Smooth muscle cell (in vitro differentiated cells): Measurements from ENCODE around the gene HNRNPAB. TPM values are rescaled to one million over a fixed set of nuclear protein-coding genes. Genes with fewer than 3 reads are reported as not detected.

ENCODE experiments used
- DNase-seq: peaks from one replicate; lab custom pipeline; 2025; ENCODE audit not compliant: unreplicated experiment; lab: John Stamatoyannopoulos, UW
- H2AFZ ChIP-seq: fragments of 200-600 bp; sonication (generic); 2 replicates; pipeline ENCODE4 v1.6.0; 2016; ENCODE audit warnings: antibody characterized with exemption, low read depth, mild to moderate bottlenecking
- H3F3A ChIP-seq: fragments of 200-600 bp; sonication (generic); 2 replicates; pipeline ENCODE4 v1.6.0; 2017; ENCODE audit warnings: antibody characterized with exemption, low read depth
- H3K27ac ChIP-seq: fragments of 200-600 bp; sonication (generic); 2 replicates; pipeline ENCODE4 v1.5.1; 2016; ENCODE audit warnings: low read depth, mild to moderate bottlenecking
- H3K27me3 ChIP-seq: fragments of 200-600 bp; sonication (generic); 2 replicates; pipeline ENCODE4 v1.6.1; 2016; ENCODE audit warnings: low read depth, mild to moderate bottlenecking
- H3K36me3 ChIP-seq: fragments of 200-600 bp; sonication (generic); 2 replicates; pipeline ENCODE4 v1.5.1; 2016; ENCODE audit warnings: low read depth
- H3K4me1 ChIP-seq: fragments of 200-600 bp; sonication (generic); 2 replicates; pipeline ENCODE4 v1.5.1; 2016; ENCODE audit warnings: low read depth
- H3K4me2 ChIP-seq: fragments of 200-600 bp; sonication (generic); 2 replicates; pipeline ENCODE4 v1.6.0; 2016; ENCODE audit warnings: mild to moderate bottlenecking
- H3K4me3 ChIP-seq: fragments of 200-600 bp; sonication (generic); 2 replicates; pipeline ENCODE4 v1.5.1; 2016; ENCODE audit warnings: mild to moderate bottlenecking
- H3K79me2 ChIP-seq: fragments of 200-600 bp; sonication (generic); 2 replicates; pipeline ENCODE4 v1.6.0; 2016; ENCODE audit warnings: low read depth, mild to moderate bottlenecking
- H3K9ac ChIP-seq: fragments of 200-600 bp; sonication (generic); 2 replicates; pipeline ENCODE4 v1.6.0; 2016; ENCODE audit warnings: low read depth
- H3K9me3 ChIP-seq: fragments of 200-600 bp; sonication (generic); replicated peaks from 2 replicates; pipeline ENCODE4 v1.5.1; 2016; ENCODE audit warnings: low read depth
- H4K20me1 ChIP-seq: fragments of 200-600 bp; sonication (generic); 2 replicates; pipeline ENCODE4 v1.6.0; 2016; ENCODE audit warnings: low read depth
- WGBS: methylation state at CpG from one replicate; pipeline ENCODE4 v1.1.7; 2016; ENCODE audit warnings: low lambda C conversion rate; 5-methylcytosine and 5-hydroxymethylcytosine counted together
- polyA plus RNA-seq: library from polyadenylated mRNA; unstranded; fragments of >200 nt; fragmentation: Nextera tagmentation; extraction: Ambion mirVana; gene quantifications from 2 replicates; pipeline ENCODE4 v1.2.1, GENCODE V29; 2016
- total RNA-seq: library from RNA; depleted of rRNA; stranded (reverse); fragments of >200 nt; gene quantifications from 2 replicates; pipeline ENCODE4 v1.2.3, GENCODE V29; 2014
- TF ChIP-seq, protein P1 (sequence below): fragments of 200-600 bp; sonication (generic); IDR thresholded peaks from 2 replicates; pipeline ENCODE4 v1.5.1; 2017; ENCODE audit warnings: borderline replicate concordance, mild to moderate bottlenecking, antibody characterized with exemption; ENCODE audit not compliant: insufficient read depth, poor library complexity, severe bottlenecking

The HNRNPAB gene
- total and polyA plus RNA-seq, 2 experiments from 2014 or later = 79.3 to 170 TPM

DNA sequence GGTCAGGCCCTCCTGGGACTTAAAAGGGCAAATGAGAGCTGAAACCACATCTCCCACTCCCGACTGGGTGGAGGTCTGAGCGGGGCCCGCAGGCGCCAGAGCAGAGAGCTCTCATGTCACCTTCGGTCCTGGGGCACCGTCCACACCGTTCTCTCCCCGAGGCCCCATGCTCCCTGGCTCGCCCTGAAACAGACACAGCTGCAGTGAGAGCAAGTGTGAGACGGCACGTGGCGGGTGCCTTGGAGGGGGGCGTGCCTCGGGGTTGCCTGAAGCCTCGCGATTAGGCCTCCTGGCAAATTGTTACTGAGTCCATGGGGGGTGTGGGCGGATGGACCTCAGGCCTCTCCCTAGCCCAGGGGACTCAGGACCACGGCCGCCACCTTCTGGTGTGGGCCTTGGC is 52.4 kb downstream of the HNRNPAB start:
- TF ChIP-seq, protein P1, sequence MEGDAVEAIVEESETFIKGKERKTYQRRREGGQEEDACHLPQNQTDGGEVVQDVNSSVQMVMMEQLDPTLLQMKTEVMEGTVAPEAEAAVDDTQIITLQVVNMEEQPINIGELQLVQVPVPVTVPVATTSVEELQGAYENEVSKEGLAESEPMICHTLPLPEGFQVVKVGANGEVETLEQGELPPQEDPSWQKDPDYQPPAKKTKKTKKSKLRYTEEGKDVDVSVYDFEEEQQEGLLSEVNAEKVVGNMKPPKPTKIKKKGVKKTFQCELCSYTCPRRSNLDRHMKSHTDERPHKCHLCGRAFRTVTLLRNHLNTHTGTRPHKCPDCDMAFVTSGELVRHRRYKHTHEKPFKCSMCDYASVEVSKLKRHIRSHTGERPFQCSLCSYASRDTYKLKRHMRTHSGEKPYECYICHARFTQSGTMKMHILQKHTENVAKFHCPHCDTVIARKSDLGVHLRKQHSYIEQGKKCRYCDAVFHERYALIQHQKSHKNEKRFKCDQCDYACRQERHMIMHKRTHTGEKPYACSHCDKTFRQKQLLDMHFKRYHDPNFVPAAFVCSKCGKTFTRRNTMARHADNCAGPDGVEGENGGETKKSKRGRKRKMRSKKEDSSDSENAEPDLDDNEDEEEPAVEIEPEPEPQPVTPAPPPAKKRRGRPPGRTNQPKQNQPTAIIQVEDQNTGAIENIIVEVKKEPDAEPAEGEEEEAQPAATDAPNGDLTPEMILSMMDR = no peak
- H2AFZ ChIP-seq = no peak overlapping the region
- no peaks in the 10 kb centered on the region for H3K36me3 ChIP-seq
- no peaks in the 10 kb centered on the region for H4K20me1 ChIP-seq
- WGBS = 89% methylated on average over 19 of the region's 19 CpGs
- H3F3A ChIP-seq = no peaks in the 10 kb centered on the region
- no peak overlapping the region for H3K9ac ChIP-seq
- H3K27ac ChIP-seq = no peak overlapping the region
- H3K4me3 ChIP-seq = no peak overlapping the region
- H3K4me1 ChIP-seq = no peaks in the 10 kb centered on the region
- no peaks in the 10 kb centered on the region for H3K9me3 ChIP-seq
- H3K27me3 ChIP-seq = no peaks in the 10 kb centered on the region
- no peak overlapping the region for H3K4me2 ChIP-seq
- H3K79me2 ChIP-seq = no peaks in the 10 kb centered on the region
- DNase-seq = no peak

DNA sequence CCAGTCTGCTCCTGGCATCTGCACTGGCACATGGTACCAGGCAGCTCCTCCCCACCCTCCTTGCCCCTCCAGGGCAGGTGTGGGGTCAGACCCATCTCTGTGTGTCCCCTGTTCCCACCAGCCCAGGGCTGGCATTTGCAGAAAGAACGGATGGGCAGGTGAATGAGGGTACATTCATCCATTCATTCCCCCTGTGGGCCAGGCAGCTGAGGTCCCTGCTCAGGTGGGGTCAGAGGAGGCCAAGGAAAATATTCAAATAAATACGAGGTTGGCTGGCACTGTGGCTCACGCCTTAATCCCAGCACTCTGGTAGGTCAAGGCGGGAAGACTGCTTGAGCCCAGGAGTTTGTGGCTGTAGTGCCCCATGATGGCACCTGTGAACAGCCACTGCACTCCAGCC is 53.3 kb downstream of the HNRNPAB start:
- Histone ChIP-seq H3K4me2 (no peak overlapping the region), H3K9me3 (no peaks in the 10 kb centered on the region), H3F3A (no peaks in the 10 kb centered on the region), H4K20me1 (no peaks in the 10 kb centered on the region), H3K9ac (no peak overlapping the region), H3K36me3 (no peaks in the 10 kb centered on the region), H3K27ac (no peak overlapping the region), H2AFZ (no peak overlapping the region), H3K4me3 (no peak overlapping the region), H3K27me3 (no peaks in the 10 kb centered on the region), H3K79me2 (no peaks in the 10 kb centered on the region), H3K4me1 (no peaks in the 10 kb centered on the region)
- TF ChIP-seq, protein P1 = no peak
- no peak for DNase-seq
- WGBS = 94% methylated on average over 4 of the region's 4 CpGs

DNA sequence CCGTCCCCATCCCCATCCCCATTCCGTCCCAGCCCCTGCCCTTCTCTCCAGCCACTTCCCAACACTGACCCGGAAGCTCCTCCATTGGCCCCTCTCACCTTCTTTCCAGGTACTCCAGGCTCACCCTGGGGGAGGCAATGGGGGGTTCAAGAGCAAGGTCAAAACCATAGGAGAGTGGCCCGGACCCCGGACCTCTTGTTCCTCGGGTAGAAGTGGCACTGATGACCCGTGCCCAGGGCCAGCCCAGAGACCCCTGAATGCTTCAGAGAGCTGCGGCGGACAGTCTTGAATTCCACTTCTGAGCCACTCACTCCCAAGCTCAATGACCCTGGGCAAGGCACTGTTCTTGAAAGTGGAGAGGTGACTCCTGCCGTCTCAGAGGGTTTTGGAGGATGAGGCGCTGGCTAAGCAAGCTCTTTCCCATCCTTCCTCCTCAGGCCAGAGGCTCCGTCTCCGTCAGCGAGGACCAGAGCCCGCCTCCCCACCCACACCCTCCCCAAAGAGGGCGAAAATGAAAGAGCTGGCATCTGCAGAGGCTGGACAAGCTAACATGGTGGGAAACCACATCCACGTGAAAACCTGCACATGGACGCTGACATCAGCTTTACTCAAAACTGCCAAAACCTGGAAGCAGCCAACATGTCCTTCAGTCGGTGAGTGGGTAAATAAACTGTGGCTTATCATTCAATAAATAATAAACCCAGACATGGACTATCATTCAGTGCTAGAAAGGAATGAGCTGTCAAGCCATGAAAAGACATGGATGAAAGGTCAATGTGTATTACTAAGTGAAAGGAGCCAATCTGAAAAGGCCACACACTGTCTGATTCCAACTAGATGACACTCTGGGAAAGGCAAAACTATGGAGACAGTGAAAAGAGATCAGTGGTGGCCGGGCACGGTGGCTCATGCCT is 55.5 kb downstream of the HNRNPAB start:
- no peak overlapping the region for H3K4me3 ChIP-seq
- H3K27me3 ChIP-seq = no peaks in the 10 kb centered on the region
- H3K4me1 ChIP-seq = no peaks in the 10 kb centered on the region
- no peaks in the 10 kb centered on the region for H3F3A ChIP-seq
- no peaks in the 10 kb centered on the region for H3K36me3 ChIP-seq
- H3K9me3 ChIP-seq = no peaks in the 10 kb centered on the region
- no peaks in the 10 kb centered on the region for H4K20me1 ChIP-seq
- H3K9ac ChIP-seq = no peak overlapping the region
- no peak overlapping the region for H3K27ac ChIP-seq
- H3K79me2 ChIP-seq = no peaks in the 10 kb centered on the region
- no peak for DNase-seq
- TF ChIP-seq, protein P1 = no peak
- WGBS = 83% methylated on average over 18 of the region's 21 CpGs
- H3K4me2 ChIP-seq = no peak overlapping the region
- no peak overlapping the region for H2AFZ ChIP-seq

Other genes with a start within 250 kb of the HNRNPAB start
- not detected in 2 replicates for gene PROP1, start 208.3 kb upstream of the HNRNPAB start, total RNA-seq
- gene PROP1, start 208.3 kb upstream of the HNRNPAB start, polyA plus RNA-seq = not detected in 2 replicates
- gene N4BP3, start 91.0 kb upstream of the HNRNPAB start, total RNA-seq = 0.36 and 1.3 TPM in 2 replicates
- gene N4BP3, start 91.0 kb upstream of the HNRNPAB start, polyA plus RNA-seq = 0.39 and 1.6 TPM in 2 replicates
- 8.9 and 20.8 TPM in 2 replicates for gene RMND5B, start 73.5 kb upstream of the HNRNPAB start, total RNA-seq
- gene RMND5B, start 73.5 kb upstream of the HNRNPAB start, polyA plus RNA-seq = 17.2 and 18.2 TPM in 2 replicates
- gene NHP2, start 50.6 kb upstream of the HNRNPAB start, total RNA-seq = 162 and 324 TPM in 2 replicates
- gene NHP2, start 50.6 kb upstream of the HNRNPAB start, polyA plus RNA-seq = 166 and 167 TPM in 2 replicates
- 0.13 and 0.22 TPM in 2 replicates for gene GMCL2, start 17.2 kb upstream of the HNRNPAB start, total RNA-seq
- not detected in 2 replicates for gene GMCL2, start 17.2 kb upstream of the HNRNPAB start, polyA plus RNA-seq
- 15.7 and 17.1 TPM in 2 replicates for gene PHYKPL, start 28.3 kb downstream of the HNRNPAB start, total RNA-seq
- gene PHYKPL, start 28.3 kb downstream of the HNRNPAB start, polyA plus RNA-seq = 27.8 and 34.2 TPM in 2 replicates